Common myeloid progenitor, CD34-positive (primary cell): ENCODE data around the gene PLA2G4F.

Experiments
- CTCF ChIA-PET: fragments of 350-600 bp; sonication (Branson Sonifier 250); formaldehyde crosslinking; loops from one replicate; lab custom pipeline; 2021; ENCODE audit warnings: antibody characterized with exemption; lab: Charles Lee
- POLR2A ChIA-PET: fragments of 350-600 bp; sonication (Branson Sonifier 250); formaldehyde crosslinking; loops from one replicate; lab custom pipeline; 2021; ENCODE audit warnings: antibody characterized with exemption; lab: Charles Lee
- DNase-seq, 3 donors: peaks; one replicate each; pipeline versions ENCODE4 v3.0.0 to v3.0.0-alpha.2; 2013
- H3K27ac ChIP-seq, 2 experiments: 1 replicate in 1 of 2; 2 replicates in 1 of 2; pipeline ENCODE4 v1.7.0; 2013; ENCODE audit warnings: inconsistent platforms in 2 of 2, low read length in 2 of 2, mild to moderate bottlenecking in 2 of 2, low read depth in 1 of 2, moderate library complexity in 1 of 2; ENCODE audit not compliant: severe bottlenecking in 2 of 2, insufficient read depth in 1 of 2, poor library complexity in 1 of 2
- H3K27me3 ChIP-seq, 5 experiments: replicated peaks in 2 of 5; 1 replicate in 3 of 5; 2 replicates in 2 of 5; pipeline versions ENCODE4 v1.6.1 to v1.7.0; 2013; ENCODE audit warnings: low read length in 4 of 5, mild to moderate bottlenecking in 2 of 5, moderate library complexity in 2 of 5, inconsistent platforms in 1 of 5; ENCODE audit not compliant: insufficient read depth in 5 of 5, control insufficient read depth in 4 of 5
- H3K36me3 ChIP-seq, 4 experiments: 1 replicate in 2 of 4; 2 replicates in 2 of 4; pipeline versions ENCODE4 v1.6.1 to v1.7.0; 2013; ENCODE audit warnings: low read length in 3 of 4, control low read depth in 1 of 4, mild to moderate bottlenecking in 1 of 4; ENCODE audit not compliant: control insufficient read depth in 4 of 4, insufficient read depth in 4 of 4
- H3K4me1 ChIP-seq, 4 experiments: 1 replicate in 3 of 4; 2 replicates in 1 of 4; pipeline versions ENCODE4 v1.6.1 to v1.7.1; 2013; ENCODE audit warnings: low read length in 3 of 4, mild to moderate bottlenecking in 3 of 4, control low read depth in 1 of 4, inconsistent platforms in 1 of 4, moderate library complexity in 1 of 4; ENCODE audit not compliant: control insufficient read depth in 4 of 4, insufficient read depth in 4 of 4; ENCODE audit errors: control extremely low read depth in 1 of 4
- H3K4me3 ChIP-seq, 7 experiments: 1 replicate in 4 of 7; 2 replicates in 3 of 7; pipeline versions ENCODE4 v1.5.1 to v1.7.0; 2013; ENCODE audit warnings: mild to moderate bottlenecking in 7 of 7, low read length in 6 of 7, moderate library complexity in 6 of 7, inconsistent platforms in 2 of 7, low read depth in 2 of 7, control low read depth in 1 of 7; ENCODE audit not compliant: insufficient read depth in 4 of 7, control insufficient read depth in 1 of 7; ENCODE audit errors: extremely low read depth in 1 of 7
- H3K9me3 ChIP-seq, 5 experiments: 1 replicate in 4 of 5; 2 replicates in 1 of 5; pipeline versions ENCODE4 v1.6.1 to v1.7.1; 2013; ENCODE audit warnings: low read length in 4 of 5, mild to moderate bottlenecking in 2 of 5, inconsistent platforms in 1 of 5, low read depth in 1 of 5, moderate library complexity in 1 of 5; ENCODE audit not compliant: control insufficient read depth in 4 of 5, insufficient read depth in 2 of 5; ENCODE audit errors: control extremely low read depth in 1 of 5
- WGBS: methylation state at CpG from one replicate; pipeline ENCODE4 v1.1.5; 2013; ENCODE audit not compliant: insufficient coverage; 5-methylcytosine and 5-hydroxymethylcytosine counted together

PLA2G4F gene

DNA sequence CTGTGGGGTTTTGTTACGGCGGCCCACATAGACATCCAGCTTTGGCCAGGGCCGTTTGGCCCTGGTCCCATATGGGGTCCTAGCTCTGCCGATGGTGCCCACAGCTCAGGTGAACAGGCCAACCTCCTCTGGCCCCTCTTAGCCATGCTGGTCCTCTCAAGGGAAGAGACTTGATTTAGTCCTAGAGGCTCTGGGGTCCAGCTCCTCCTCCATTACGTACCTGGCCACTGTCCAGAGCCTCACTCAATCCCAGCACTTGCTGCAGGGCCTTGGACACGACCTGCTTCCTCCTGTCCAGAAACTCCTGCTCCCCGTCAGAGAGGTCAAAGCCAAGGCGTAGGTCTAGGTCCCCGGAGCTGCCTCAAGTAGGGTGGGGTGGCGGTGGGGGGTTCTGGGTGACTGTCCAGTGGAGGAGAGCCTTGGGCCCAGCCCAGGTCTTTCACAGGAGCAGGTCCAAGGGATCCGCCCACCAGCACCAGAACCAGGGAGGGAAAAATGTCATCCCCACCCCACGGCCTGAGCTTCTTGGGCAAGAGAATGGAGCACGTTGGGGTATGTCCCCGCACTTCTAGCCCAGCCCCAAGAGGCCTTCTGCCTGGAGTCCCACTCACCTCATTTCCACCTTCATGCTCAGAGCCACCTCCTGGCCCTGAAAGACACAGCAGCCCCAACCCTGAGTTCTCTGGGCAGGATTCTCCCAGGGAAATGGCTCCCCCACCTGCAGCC is 6.8 kb downstream of the PLA2G4F start:
- ChIA-PET CTCF (interaction anchor here (1.3 to 3.2 kb wide), 3 partner anchors 11 to 161 kb away, joined by 3 to 16 read pairs (median 4); no protein-coding TSS in a partner anchor), POLR2A (no interaction called here)
- DNase-seq = no peak
- Histone ChIP-seq H3K27me3 (no peaks in the 10 kb centered on the region), H3K4me3 (no peak overlapping the region), H3K4me1 (peaks cover 0 to 3% (median 0%) of the 10 kb centered on the region in 4 experiments), H3K36me3 (no peaks in the 10 kb centered on the region), H3K27ac (no peak overlapping the region), H3K9me3 (no peaks in the 10 kb centered on the region)
- 93% methylated on average over 14 of the region's 14 CpGs for WGBS

DNA sequence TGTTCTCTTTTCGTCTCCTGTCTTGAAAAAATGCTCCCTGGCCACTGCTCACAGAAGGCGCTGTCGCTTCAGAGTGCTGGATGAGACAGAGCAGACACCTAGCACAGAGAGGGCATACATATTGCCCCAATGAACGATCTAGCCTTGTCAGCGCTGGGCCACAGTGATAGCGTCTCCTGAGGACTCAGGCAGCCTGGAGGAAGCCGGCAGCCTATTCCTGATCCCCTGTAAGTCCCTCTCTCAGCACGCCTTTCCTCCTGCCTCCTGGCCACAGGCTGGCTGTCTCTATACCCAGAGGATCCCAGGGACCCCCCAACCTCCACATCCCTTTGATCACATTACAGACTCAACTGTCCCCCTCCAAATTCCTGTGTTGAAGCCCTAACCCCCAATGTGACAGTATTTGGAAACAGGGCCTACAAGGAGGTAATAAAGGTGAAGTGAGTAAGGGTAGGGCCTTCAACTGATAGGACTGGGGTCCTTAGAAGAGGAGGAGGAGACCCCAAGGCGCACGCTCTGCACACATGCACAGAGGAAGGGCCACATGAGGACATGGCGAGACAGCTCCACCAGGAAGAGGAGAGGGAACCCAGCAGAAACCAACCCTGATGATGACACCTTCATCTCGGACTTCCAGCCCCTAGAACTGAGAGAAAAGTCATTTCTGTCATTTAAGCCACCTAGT is 7.5 kb downstream of the PLA2G4F start:
- Histone ChIP-seq H3K4me3 (no peak overlapping the region), H3K27me3 (no peaks in the 10 kb centered on the region), H3K4me1 (peaks cover 0 to 3% (median 0%) of the 10 kb centered on the region in 4 experiments), H3K9me3 (no peaks in the 10 kb centered on the region), H3K36me3 (no peaks in the 10 kb centered on the region), H3K27ac (no peak overlapping the region)
- POLR2A ChIA-PET = no interaction called here
- DNase-seq = no peak
- WGBS = 96% methylated on average over 12 of the region's 12 CpGs
- CTCF ChIA-PET = interaction anchor here (0.7 to 3.2 kb wide), 5 partner anchors 10 to 160 kb away, joined by 3 to 16 read pairs (median 4); no protein-coding TSS in a partner anchor

DNA sequence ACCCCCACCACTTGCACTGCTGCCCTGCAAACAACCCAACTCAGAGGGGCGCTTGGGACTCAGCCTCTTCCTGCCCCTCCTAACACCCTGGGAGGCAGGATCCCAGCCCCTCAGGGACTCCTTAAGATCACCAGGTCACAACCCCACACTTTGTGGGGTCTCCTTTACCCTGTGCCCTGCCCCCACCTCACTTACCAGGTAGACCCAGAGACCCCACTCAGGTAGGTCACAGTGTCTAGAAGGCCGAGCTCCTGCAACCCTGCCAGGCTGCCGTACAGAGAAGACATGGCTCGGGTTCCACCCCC is 9.1 kb downstream of the PLA2G4F start:
- CTCF ChIA-PET = interaction anchor here (1.3 to 17.8 kb wide), 3 partner anchors 11 to 80 kb away, joined by 3 to 303 read pairs (median 5); no protein-coding TSS in a partner anchor
- POLR2A ChIA-PET = interaction anchor here (0.7 kb wide), 1 partner anchor 112 kb away, joined by 3 read pairs; no protein-coding TSS in a partner anchor
- DNase-seq = no peak
- Histone ChIP-seq H3K27ac (no peak overlapping the region), H3K27me3 (no peaks in the 10 kb centered on the region), H3K4me1 (peaks cover 0 to 3% (median 0%) of the 10 kb centered on the region in 4 experiments), H3K4me3 (no peak overlapping the region), H3K9me3 (no peaks in the 10 kb centered on the region), H3K36me3 (no peaks in the 10 kb centered on the region)
- 97% methylated on average over 4 of the region's 4 CpGs for WGBS

DNA sequence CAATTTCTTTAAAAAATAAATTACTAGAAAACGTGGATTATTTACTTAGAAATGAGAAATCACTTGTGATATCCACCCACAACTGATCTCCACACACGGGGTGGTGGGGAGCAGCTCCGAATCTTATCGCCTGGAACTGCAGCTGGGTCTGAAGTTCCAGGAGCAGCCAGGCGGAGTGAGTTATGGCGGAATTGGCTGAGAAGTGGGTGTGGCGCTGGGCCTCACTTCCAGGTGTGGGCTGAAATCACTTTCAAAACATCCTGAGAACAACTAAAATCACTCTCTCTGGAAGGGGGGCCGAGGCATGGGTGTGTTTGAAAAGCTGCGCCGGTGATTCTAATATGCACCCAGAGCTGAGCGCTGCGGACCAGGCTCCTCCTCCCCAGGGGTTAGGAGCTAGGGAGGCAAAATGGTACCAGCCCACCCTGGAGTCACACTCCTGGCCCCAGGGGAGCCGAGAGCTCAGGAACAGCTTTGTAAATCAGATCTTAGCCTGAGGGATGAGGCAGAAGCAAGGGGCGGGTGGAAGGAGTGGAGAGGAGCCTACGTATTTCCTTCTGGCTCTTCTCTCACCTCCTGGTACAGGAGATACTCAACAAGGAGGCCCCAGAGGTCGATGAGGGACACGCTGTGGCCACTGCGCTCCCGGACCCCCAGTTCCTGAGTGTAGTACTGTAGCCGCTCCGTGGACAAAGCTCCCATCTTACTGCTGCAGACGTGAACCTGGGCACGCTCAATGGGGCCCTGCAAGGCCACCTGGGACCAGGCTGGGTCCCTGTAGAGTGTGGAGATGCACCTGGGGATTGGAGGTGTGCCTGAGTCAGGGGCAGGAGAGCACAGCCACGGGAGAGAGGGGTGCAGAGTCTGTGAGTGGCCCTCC is 9.6 kb downstream of the PLA2G4F start:
- POLR2A ChIA-PET = no interaction called here
- no peaks in the 10 kb centered on the region for H3K36me3 ChIP-seq
- H3K4me3 ChIP-seq = no peak overlapping the region
- 92% methylated on average over 15 of the region's 24 CpGs for WGBS
- no peak for DNase-seq
- no peak overlapping the region for H3K27ac ChIP-seq
- peaks cover 0 to under 1% (median 0%) of the 10 kb centered on the region in 4 experiments for H3K4me1 ChIP-seq
- CTCF ChIA-PET = interaction anchor here (1.3 to 17.8 kb wide), 3 partner anchors 10 to 80 kb away, joined by 3 to 303 read pairs (median 5); no protein-coding TSS in a partner anchor
- H3K27me3 ChIP-seq = no peaks in the 10 kb centered on the region
- H3K9me3 ChIP-seq = no peaks in the 10 kb centered on the region

DNA sequence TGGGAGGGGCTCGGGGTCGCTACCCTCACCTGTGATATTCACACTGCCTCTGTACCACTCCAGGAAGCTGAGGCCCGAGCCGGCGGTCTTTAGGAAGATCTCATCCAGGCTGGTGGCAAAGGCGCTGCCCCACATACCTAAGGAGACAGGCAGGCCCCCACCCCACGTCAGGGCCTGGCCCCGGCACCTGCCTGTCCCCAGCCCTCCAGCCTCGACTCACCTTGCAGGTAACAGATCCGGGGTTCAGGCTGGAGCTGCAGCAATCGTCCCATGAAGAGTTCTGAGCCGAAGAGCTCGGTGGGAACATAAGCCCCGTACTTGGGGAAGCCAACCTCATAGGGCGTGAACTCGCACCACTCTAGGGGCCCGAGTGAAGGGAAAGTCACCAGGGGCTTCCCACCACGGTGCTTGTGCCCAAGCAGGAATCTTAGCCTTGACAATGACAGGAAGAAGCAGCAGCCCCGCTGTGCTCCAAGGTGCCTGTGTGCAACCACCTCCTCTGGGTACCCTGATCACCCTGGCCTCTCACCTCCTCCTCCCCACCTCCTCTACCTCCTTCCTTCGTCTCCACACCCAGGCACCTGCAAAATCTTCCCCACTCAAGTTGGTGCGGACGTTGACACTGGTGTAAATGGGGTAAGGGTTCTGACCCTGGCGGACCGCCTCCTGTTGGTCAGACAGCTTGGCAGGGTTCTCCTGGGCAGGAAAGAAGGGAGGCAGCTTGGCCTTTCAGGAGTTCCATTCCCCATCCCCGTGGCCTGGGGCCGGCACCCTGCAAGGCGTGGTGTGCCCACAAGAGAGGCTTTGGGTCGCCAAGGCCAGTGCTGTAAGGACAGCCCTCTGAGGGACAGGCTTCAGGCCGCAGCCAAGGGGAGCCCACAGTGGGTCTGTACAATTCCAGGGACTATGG is 10.6 kb downstream of the PLA2G4F start:
- no peak overlapping the region for H3K27ac ChIP-seq
- DNase-seq = no peak
- H3K36me3 ChIP-seq = no peaks in the 10 kb centered on the region
- CTCF ChIA-PET = interaction anchor here (1.3 to 17.8 kb wide), 2 partner anchors 14 to 79 kb away, joined by 5 to 303 read pairs; no protein-coding TSS in a partner anchor
- WGBS = 94% methylated on average over 21 of the region's 29 CpGs
- POLR2A ChIA-PET = no interaction called here
- H3K9me3 ChIP-seq = no peaks in the 10 kb centered on the region
- H3K4me1 ChIP-seq = no peaks in the 10 kb centered on the region
- no peak overlapping the region for H3K4me3 ChIP-seq
- H3K27me3 ChIP-seq = no peaks in the 10 kb centered on the region

DNA sequence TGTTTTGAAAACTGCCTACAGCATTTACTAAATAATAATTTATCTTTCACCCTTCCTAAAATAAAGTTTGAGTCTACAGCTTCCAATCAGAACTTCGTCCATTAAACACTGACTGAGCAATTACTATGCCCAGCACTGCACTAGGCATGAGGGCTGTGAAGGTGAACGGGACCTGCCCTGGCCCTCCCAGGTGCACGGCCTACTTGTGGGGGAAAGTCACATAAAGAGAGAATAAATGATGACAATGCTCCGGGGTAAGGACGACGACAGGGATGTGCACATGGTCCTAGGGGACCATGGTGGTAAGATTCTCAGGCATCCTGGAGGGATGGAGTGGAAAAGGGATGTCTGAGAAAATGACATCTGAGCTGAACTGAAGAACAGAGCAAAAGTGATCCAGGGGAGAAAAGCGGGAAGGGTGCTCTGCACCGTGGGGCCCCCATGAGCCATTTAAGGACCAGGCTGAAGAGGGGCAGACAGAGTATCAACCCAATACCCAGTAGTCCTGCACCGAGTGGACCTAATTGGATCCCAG is 11.5 kb downstream of the PLA2G4F start:
- Histone ChIP-seq H3K9me3 (no peaks in the 10 kb centered on the region), H3K4me1 (no peaks in the 10 kb centered on the region), H3K27ac (no peak overlapping the region), H3K4me3 (no peak overlapping the region), H3K36me3 (no peaks in the 10 kb centered on the region), H3K27me3 (no peaks in the 10 kb centered on the region)
- ChIA-PET CTCF (interaction anchor here (1.6 to 17.8 kb wide), 2 partner anchors 11 to 78 kb away, joined by 7 to 303 read pairs; partner anchors contain the start of gene PLA2G4F), POLR2A (no interaction called here)
- DNase-seq = no peak
- 85% methylated on average over 8 of the region's 9 CpGs for WGBS
